HL-60/S4 treated with retinoic acid at 250 ng/mL for 4 days and 3 days (cell line): ENCODE results near the gene PDZD2.

Experiments used
- in situ Hi-C: fragments of 300-500 bp; cut with MboI; formaldehyde crosslinking; loops from 2 replicates; pipeline ENCODE4 v1.7.0; 2022; ENCODE audit warnings: low sequenced_read_pairs

PDZD2 gene

DNA sequence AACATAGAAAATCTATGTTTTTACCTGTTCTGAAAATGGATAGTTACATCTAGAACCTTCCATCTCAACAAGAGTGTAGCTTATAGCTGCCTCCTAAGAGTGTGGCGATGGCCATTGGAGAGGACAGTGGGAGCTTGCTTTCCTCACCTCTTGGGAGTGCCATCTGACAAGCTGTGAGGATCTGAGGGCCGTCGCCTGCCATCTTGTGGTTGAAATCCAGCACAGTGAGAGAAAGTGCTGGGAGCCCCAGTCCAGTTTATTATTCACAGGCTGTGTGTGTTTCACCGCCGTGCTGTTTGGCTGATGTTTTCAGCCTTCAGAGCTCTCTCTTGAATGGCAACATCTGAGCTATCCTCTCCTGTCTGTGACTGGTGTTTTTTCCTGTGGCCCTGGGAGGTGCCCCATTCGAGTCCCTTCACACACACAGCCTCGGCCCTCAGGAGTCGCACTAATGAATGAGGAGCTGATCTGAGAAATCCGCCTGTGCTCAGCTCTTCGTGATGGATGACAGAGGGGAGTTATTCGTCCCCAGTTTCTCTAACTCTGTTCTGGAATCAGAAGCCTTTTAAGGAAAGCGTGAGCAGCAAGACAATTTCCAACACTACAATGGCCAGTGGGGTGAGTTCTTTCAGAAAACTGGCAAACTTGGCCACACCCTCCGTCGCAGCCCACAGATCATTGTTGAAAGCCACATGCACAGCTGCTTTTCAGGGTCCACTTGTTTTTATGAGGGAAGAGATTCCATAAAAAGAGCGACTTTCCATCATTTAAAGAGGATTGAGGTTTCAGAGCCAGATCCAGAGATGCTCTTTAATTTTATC is 170.3 kb downstream of the PDZD2 start:
- in situ Hi-C loops: no loop called here

DNA sequence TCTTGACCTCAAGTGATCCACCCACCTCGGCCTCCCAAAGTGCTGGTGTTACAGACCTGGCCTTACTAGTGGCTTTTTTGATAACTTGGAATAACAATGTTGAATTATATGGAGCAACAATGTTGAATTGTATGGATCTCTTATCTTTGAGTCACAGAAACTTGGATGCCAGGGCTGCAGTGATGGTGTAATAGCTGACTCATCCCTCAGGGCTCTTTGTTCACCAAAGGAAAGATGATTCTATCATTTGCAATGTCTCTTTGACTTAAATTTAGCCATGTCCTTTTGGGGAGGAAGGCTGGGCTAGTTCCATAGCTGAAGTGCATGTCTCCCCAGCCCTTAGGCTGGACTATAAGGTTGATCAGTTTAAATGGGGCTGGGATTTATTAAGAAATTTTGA is 172.3 kb downstream of the PDZD2 start:
- in situ Hi-C loops: no loop called here

DNA sequence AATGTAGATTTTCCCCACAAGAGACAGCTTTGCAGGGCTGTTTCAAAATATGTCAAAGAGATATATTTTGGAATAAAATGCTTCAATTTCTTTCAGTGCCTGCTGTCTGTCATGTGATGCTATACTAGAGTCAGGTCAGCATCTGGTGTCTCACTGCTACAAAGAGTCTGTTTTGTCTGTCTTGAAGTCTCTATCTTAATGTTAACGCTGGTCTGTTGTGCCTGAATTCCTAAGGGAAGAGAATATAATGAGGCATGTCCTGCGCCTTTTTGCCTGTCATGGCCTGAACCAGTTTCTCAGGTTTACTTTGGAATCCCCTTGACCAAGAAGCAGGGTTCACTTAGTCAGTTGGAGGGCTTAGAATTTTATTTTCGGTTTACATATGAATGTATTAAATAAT is 176.4 kb downstream of the PDZD2 start:
- in situ Hi-C loops: no loop called here

DNA sequence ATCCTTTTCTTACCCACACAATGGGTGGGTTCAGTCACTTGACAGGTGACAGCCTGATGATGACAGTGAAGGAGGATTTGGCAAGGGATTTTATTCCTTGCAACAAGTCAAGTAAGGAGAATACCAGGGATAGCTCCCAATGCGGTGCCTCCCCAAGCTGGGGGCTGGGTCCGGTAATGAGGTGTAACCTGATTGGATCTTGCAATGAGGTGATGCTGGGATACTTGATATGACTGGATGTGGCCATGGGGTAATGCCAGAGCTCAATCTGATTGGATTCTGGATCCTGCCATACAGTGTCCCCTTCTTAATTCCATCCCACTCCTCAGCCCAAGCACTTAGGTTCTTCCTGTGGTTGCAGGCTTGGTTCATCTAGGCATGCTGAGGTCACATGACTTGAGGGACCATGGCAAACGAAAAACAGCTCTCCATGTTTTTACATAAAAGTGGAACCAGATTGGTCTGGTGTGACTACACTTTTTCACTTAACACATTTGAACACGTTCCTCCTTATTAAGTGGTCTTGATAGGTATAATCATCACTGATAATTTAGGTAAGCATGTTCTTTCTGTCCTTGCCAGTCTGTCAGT is 181.1 kb downstream of the PDZD2 start:
- in situ Hi-C loops: no loop called here

DNA sequence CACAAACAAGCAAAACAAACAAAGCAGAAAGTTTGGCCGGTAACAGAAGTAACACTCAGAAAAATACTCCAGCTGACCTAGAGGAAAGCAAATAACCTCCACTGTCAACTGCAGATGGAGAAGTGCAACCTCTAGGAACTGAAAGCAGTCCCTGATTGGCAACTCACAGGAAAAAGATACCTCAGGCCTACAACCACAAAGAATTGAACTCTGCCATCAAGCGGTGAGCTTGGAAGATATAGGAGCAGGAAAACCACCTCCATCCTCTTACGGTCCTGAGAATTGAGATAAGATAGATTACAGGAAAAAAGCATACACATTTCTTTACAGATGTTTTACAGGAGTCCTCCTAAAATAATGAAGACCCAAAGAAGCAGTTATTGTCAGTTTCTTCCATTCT is 184.5 kb downstream of the PDZD2 start:
- in situ Hi-C loops: no loop called here

DNA sequence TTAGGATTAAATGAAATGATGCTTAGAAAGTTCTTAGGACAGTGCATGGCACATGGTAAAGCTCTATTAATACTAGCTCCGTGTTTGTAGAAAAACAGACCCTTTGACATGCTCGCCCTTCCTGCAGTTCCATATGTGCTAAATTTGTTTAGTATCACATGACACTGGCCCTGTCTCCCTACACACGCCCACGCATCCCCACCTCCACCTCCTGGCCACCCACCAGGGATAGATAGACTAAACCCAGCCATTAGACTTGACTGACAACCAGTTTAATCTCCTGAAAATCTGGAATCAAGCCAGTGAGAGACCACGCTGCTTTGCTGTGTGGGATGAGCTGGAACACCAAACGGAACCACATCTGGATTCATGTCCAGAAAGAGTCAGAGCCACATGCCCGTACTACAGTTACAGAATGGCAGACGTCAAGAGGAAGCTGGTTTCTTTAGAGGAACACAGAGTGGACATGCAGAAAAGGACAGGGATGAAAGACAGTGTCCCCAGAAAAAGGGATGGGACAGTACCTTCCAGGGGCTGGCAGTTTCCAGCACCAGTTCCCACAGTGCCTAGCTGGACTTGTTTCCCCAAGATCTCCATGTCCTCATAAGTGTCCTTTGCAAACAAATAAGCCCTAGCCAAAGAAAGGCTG is 186.1 kb downstream of the PDZD2 start:
- in situ Hi-C loops: no loop called here

DNA sequence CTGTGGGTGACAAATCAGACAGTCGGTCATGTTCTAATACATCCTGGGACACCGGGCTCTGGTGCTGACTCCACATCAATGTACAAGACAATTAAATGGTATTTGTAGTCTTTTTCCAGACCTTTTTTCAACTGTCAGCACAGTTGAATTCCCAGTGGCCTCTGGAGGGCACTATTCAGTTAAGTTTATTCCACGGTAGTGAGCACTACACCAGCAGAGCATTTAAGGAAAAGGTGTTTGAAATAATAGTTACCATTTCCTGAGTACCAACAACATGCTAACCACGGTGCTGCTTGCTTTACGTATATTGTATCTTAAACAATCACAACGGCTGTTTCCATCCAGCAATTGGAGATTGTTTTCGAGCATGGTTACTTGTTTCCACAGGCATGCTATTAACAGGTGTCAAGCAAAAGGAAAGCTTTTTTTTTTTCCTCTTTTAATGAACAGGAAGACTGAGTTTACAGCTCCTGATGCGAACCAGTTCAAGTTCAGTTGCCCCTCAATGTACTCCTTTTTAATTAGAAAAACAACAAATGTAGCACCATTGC is 186.7 kb downstream of the PDZD2 start:
- in situ Hi-C loops: no loop called here

DNA sequence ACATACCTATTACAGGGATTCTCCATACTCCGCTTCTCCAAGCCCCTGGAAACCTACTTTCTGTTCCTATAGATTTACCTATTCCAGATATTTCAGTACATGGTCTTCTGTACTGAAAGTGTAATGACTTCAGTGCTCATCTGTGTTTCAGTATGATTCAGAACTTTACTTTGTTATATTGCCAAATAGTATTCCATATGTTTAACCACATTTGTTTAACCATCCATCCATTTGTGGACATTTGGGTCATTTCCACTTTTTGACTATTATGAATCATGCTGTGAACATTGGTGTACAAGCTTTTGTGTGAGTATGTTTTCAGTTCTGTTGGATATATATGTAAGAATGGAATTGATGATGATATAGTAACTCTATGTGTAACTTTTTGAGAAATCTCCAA is 188.9 kb downstream of the PDZD2 start:
- in situ Hi-C loops: no loop called here

DNA sequence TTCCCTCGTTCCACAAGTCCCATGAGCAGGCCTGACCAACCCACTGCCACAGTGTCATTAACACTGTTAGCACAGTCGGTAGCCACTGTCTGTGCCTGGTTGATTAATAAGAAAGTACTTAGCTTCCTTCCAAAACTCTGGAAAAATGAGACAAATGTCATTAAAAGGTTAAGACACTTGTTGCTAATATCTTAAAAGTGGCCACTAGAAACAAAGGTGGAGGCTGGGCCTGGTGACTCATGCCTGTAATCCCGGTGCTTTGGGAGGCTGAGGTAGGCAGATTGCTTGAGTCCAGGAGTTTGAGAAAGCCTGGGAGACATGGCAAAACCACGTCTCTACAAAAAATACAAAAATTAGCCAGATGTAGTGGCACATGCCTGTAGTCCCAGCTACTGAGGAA is 194.0 kb downstream of the PDZD2 start:
- in situ Hi-C loops: no loop called here

DNA sequence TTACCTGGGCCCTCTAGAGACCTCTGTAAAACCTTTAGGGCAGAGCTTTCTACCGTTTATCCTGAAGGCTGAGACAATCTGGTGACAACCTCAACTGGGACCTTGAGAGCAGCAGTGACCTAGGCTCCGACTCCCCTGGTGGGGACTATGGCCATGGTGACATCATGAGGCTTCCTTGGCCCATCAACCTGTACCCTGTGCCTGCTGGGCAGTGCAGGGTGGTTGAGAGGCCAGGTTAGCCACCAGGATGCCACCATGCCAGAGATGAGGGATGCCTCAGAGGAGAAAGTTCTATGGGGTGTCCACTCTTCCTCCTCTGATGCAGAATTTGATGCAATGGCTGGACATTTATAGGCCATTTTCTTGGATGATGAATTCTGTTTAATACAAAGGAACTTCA is 194.8 kb downstream of the PDZD2 start:
- in situ Hi-C loops: no loop called here

DNA sequence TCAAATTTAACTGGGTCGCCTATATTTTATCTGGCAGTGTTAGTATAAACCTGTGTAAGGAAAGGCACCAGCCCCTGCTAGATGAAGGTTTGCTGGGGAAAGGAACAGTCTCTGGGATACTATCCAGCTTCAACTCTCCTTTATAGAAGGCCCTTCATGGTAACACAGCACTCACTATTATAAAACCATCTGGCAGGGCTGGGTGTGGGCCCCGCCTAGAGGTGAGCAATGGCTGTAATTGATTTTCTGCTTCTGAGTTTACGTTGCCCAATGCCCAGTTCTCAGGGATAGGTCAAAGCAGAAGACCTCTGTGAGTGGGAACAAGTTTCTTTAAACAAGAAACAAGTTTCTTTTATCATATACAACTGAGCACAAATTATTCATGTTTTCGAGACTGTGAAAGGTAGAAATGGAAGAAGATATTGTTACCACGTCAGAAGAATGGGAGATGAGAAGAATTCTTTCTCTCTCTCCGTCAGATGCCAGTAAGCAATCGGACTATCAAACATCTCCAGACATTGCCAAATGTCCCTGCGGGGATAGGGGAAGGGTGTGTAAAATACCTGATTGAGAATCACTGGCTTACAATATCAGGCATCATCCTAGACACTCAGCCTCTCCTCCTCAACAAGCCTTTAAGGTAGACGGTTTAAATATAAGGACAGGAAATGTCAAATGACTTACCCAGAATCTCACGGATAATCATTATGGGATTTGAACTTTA is 205.9 kb downstream of the PDZD2 start:
- in situ Hi-C loops: no loop called here

DNA sequence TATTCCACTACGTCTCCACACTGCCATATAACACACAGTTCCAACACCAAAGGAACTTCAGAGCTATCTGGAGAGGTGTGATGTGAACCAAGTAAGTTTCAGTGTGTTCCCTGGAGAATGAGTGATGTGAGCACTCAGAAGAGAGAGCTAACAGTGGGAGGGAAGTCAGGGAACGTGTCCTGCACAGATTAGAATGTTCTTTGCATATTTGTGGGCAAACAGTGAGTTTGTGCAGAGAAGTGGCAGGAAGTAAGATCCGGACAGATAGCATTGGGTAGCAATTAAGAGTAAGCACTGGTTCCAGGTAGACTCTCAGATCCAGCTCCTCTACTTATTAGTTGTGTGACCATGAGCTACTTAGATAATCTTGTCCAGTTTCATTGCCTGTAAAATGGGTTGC is 206.4 kb downstream of the PDZD2 start:
- in situ Hi-C loops: no loop called here

DNA sequence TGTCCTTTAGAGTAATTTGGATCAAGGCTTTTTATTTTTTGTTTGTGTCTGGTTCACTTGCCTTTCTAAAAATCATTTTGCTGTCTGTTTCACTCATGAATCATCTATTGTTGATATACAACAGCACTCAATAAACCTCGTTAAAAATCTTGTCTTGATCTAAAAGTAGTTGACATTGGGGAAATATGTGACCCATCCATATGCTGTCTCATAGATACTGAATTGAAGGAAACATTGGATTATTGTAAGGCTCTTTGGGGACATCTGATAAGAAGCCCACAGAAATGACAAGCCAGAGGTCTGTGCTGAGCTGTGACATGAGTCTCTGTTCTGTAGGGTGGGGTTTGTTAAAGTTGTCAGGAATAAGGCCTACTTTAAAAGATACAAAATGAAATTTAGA is 208.0 kb downstream of the PDZD2 start:
- in situ Hi-C loops: no loop called here

DNA sequence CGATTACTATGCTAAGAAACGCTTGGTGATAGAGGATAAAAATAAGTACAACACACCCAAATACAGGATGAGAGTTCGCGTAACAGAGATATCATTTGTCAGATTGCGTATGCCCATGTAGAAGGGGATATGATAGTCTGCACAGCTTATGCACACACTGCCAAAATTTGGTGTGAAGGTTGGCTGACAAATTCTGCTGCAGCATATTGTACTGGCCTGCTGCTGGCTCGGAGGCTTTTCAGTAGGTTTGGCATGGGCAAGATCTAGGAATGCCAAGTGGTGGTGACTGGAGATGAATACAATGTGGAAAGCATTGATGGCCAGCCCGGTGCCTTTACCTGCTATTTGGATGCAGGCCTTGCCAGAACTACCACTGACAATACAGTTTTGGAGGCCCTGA is 208.4 kb downstream of the PDZD2 start:
- in situ Hi-C loops: no loop called here

DNA sequence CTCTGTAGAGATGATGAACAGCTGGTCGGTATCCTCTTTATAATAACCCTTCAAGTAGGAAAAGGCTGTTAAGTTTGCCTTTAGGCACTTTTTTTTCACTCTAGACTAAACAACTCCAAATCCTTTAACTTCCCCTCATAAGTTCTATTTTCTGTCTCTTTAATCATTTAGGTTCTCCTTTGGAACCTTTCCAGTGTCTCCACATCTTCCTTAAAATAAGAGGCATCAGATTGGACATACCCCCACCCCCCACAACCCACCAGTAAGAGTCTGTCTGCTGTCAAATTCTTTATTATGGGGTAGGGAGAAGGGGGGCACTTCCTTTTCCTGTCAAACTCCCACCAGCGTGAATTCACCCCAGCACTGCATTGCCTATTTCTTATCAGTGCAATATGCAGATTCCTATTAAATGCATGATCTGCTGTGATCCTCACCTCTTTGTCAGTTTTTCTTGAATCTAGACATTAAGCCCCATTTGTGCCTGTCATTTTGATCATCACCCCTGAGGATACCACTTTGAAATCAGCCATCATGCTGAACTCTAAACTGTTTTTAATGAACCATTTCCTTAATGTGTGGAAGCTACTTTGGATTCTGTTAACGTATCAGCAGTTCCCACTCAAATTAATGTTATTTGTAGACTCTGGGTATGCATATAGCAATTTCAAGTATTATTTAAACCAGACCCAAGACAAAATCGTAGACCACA is 212.2 kb downstream of the PDZD2 start:
- in situ Hi-C loops: no loop called here

DNA sequence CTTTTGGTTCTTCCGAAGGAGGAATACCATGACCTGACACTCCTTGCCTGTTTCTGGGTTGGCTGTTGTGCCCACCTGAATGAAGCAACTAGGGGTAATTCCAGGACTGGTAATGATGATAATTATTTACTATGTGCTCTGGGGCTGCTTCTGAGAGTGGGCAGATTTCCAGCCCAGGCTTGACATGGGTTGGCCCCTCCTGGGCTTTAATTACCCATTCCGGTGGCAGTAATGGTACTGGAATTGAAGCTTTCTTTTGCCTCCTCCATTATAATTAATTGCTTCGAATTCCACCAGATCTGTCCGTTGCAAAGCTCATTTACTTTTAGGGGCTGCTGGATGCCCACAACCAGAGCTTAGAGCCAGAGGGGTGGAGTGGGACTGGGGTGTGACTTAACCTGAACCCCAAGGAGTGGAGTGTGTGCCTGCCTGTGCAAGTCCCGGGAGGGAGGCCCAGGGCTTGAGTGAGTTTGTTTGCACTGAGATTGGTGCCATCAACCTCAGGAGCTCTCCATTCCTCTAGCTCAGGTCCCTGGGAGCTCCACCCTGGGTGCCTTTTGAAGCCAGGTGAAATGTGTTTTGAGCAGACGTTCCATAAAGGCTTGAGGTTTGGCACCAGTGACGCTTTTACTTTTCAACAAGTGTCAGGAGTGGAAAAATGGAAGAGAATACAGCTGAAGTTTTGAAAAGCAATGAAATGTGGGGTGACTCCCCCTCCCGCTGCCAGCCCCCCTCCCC is 214.6 kb downstream of the PDZD2 start:
- in situ Hi-C loops: no loop called here

DNA sequence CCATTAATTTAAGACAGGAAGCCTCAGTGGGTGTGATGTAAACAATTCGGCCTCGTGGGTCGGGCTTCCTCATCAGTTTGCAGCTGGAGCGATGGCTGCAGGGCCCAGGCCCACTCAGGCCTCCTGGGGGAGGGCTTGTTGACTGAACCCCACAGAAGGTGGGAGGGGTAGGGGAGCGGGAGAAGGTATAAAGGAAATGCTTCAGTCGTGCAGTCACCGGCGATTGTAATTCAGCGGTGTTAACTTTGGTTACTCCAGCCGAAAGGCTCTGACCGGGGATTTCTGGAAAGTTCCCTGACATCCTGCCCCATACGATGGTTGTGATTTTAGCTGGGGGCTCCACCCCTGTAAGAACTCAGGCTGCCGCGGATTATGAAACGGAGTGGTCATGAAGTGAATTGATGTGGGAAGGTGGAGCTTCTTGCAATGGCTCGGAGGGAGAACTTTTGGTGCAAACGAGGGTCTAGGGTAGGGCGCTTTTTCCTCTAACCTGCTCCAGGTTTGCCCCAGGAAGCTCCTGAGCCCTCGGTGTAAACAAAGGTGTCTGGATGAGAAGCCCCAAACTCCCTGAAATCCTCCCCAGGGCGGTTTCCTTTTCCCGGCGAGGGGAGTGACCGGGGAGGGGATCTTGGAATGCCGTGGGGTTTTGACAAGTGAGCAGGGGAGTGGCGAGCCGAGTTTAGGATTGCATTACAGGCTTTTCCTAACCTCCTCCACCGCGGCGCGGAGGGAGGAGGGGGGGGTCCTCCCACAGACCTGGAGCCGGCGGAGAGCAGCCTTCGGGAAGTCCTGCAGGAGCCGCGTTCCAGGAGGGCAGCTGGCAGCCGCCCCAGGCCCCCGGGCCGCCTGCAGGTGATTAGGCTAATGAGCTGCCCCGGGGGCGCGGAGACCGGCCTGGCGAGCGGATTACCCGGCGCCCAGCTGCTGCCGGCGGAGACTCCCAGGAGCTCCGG is 215.5 kb downstream of the PDZD2 start:
- in situ Hi-C loops: no loop called here

DNA sequence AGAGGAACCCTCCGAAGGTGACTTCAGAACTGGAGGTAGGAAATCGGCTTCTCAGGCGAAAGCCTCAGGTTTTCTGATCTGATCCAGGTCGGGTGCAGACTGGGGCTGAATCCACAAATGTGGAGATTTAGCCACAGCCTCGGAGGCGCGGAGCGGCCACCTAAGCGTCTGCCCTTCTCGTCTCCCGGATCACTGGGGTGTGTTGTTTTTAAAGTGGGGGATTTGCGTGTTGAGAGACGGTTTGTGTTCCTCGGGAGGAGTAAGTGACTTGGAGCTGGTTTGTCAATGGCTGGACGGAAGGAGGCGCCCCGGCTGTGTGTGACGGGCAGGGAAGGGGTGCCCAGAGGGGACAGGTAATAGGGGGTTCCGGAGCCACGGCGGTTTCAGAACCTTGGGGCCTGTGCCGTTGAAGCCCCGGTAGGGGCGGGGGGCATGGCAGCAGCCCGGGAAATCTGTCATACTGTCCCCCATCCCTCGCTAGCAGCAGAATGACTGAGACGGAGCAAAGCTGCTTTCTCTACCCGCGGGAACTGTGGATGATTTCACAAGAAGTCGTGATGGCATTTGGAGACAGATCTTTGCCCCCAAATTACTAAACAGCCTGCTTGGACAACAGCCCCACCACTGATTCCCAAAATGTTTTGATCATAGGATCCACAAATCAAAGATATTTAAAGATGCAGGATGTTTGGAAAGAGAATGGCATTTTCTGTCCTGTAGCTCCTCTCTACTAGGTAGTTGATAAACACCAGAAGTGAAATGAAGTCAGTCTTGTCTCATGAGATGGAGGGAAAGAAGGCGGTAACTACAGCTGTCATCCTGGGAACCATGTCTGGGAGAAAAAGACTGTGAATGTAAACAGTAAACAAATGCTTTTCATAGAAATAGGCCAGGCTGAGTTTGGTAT is 216.5 kb downstream of the PDZD2 start:
- in situ Hi-C loops: no loop called here
